GM20000 (cell line): Measurements from ENCODE around the gene ABCA9.
"Not testable (repeated sequence)": the region's sequence is repeated elsewhere in the genome, so short reads cannot be mapped to it uniquely, and the experiment has no call there.

Experiments
- DNase-seq: peaks from one replicate; pipeline ENCODE4 v3.0.0; 2012; ENCODE audit warnings: low spot score
- TF ChIP-seq, protein P1 (sequence below): IDR thresholded peaks from 2 replicates; pipeline ENCODE4 v1.5.1; 2012; ENCODE audit warnings: mild to moderate bottlenecking, control low read depth; ENCODE audit errors: extremely low read depth, missing control alignments

ABCA9 gene

DNA sequence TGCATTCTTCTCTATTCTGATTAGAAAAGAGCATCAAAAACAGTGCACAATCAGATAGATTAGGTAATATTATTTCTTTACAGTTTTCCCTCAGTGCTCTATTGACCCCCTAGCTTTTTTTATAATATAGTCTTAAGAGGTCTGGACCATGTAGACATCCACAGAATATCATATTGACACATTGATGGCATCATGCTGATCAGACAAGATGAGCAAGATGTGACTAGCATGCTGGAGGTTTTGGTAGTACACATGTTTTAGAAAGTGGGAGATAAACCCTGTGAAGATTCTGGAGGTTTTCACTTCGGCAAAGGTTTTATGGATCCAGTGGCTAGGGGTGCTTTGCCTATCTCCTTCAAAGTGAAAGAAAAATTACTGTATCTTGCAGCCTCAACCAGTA lies 102.8 kb downstream of the ABCA9 start:
- DNase-seq, result no peak
- TF ChIP-seq, protein P1, sequence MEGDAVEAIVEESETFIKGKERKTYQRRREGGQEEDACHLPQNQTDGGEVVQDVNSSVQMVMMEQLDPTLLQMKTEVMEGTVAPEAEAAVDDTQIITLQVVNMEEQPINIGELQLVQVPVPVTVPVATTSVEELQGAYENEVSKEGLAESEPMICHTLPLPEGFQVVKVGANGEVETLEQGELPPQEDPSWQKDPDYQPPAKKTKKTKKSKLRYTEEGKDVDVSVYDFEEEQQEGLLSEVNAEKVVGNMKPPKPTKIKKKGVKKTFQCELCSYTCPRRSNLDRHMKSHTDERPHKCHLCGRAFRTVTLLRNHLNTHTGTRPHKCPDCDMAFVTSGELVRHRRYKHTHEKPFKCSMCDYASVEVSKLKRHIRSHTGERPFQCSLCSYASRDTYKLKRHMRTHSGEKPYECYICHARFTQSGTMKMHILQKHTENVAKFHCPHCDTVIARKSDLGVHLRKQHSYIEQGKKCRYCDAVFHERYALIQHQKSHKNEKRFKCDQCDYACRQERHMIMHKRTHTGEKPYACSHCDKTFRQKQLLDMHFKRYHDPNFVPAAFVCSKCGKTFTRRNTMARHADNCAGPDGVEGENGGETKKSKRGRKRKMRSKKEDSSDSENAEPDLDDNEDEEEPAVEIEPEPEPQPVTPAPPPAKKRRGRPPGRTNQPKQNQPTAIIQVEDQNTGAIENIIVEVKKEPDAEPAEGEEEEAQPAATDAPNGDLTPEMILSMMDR, result no peak

DNA sequence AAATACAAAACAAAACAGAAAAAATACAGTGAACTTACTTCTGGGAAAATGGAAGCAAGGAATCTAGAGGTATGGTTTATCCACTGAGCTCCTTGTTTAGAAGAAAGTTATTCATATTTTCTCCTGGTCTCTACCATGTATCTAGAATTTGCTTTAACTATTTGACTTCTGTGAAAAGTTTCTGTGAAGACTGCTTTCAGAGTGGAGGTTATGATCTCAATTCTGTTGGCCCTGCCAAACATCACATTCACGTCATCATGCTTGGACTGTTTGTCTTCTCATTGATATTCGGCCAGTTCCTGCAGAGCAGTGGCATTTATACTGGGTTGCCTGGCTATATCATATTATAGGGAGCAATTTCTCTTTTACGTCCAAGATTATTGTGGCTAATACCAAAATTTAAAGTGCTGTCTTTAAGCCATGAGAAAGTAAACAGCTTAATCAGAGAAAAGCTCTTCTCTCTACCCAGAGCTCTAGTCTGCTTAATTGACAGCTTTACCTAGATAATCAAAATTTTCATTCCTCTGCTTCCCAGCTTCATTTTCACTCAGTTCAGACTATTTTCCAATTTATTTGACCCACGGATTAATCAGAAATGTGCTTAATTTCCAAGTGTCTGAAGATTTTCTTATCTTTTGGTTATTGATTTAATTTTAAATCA lies 105.4 kb downstream of the ABCA9 start, which contains the start of gene ABCA8:
ABCA8 (minus strand) TSS at position 212 of the 661 bp plus-strand sequence. CDS start 13,358 bp downstream, outside the sequence.
- TF ChIP-seq, protein P1, result no peak
- DNase-seq, result no peak

DNA sequence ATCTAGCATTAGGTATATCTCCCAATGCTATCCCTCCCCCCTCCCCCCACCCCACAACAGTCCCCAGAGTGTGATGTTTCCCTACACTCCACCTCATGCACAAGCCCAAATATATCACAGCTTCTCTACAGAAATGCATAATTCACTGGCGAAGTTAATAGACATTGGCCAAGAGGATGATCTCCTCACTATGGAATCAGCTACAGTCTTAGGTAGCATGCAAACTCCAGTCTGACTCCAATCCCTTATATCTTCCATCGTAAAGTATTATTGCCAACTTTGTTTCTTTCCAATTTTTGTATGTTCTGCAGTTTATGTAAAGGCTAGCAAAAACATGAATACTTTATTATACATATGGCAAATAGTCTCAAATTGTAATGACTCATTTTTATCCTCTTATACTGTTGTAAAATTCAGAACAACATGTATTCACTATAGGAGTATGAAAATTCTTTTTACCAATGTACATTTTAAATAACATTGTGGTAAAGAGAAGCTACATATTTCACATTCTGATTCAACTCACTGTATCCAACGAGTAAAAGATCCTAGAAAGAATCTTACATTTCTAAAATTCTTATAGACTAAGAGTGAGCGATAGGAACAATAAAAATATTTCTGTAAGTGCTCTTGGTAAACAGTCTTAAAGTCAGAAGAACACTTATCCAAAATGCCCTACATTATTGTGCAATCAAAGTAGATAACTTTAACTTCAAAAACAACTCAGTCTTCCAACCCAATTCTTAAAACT lies 106.4 kb downstream of the ABCA9 start:
- DNase-seq, result no peak
- TF ChIP-seq, protein P1, result no peak

- DNase-seq, result no peak
- TF ChIP-seq, protein P1, result no peak
Observed at GRCh38 chr17:68953340-68953997, 107.3 kb downstream of the ABCA9 start.

DNA sequence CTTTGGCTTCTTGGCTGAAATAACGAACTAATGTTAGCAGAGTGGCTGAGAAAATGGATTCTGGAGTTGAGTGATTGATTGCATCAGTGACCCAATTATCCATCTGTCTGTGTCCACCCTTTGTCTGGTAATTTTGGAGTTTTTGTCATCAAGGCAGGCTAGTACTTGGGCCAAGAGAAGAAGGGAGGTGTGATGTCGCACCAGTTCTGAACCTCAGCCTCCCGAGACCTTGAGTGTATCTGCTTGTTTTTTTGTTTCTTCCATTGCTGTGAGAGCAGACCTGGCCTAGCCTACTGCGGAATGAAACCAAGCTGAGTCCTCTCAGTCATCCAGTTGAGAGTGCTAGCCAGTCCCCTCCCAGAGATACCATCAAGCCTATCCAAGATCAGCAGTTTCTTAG lies 110.0 kb downstream of the ABCA9 start:
- TF ChIP-seq, protein P1, result no peak
- no peak for DNase-seq

DNA sequence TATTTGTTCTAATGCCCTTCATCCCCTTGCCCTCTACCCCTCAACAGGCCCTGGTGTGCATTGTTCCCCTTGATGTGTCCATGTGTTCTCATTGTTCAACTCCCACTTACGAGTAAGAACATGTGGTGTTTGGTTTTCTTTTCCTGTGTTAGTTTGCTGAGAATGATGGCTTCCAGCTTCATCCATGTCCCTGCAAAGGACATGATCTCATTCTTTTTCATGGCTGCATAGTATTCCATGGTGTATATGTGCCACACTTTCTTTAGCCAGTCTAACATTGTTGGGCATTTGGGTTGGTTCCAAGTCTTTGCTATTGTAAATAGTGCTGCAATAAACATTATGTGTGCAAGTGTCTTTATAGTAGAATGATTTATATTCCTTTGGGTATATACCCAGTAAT lies 112.9 kb downstream of the ABCA9 start:
- DNase-seq, result not testable (repeated sequence)

DNA sequence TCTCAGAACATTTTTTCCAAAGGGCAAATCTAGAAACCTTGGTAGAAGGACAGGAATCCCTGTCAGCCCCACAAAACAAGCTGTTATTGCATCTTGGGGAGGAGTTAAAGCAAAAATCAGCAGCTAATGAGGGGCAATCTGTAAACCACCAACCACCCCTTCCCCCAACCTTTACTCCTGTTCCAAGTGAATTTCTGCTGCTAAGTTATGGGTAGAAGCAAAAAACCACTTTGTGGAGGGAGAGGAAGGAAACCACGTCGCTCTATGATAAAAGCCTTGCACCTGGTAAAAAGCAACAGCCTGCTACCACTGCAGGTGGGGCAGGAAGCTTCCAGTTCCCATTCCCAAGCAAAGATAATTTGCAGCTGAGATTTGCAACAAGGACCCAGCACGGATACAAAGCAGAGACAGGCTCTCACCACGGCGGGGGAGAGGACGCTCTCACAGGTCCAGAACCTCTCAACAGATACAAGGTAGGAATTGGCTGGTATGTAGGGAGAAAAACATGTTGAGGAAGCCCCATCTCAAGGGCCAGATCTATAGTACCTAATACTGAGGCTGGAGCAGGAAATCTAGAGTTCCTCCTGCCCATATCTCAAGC lies 116.2 kb downstream of the ABCA9 start:
- TF ChIP-seq, protein P1, result no peak
- DNase-seq, result no peak

DNA sequence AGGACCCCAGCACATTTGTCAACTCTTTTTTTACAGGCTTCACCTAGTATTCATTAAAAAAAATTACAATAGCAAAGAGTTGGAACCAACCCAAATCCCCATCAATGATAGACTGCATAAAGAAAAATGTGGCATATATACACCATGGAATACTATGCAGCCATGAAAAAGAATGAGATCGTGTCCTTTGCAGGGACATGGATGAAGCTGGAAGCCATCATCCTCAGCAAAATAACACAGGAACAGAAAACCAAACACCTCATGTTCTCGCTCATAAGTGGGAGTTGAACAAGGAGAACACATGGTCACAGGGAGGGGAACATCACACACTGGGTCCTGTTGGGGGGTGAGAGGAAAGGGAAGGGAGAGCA lies 116.9 kb downstream of the ABCA9 start:
- not testable (repeated sequence) for DNase-seq
